HG02623 (cell line): Measurements from ENCODE around the gene AZU1.
"Not testable (repeated sequence)": the region's sequence is repeated elsewhere in the genome, so short reads cannot be mapped to it uniquely, and the experiment has no call there.

Experiments
- ATAC-seq: cut with Tn5 transposase; IDR thresholded peaks from one replicate; pipeline ENCODE4 v1.9.1; 2021; ENCODE audit warnings: moderate library complexity; ENCODE audit not compliant: unreplicated experiment

The AZU1 gene

GRCh38 chr19:852136-853013 lies 24.7 kb downstream of the AZU1 start, which contains the start of gene ELANE:
Gene ELANE, plus strand, starts transcription at chr19:852303. Its CDS starts 26 bp downstream, at chr19:852329.
- ATAC-seq, result no peak

- no peak for ATAC-seq
Measured at GRCh38 chr19:853014-853585, 25.5 kb downstream of the AZU1 start.

GRCh38 chr19:853614-854220 lies 26.1 kb downstream of the AZU1 start:
- not testable (repeated sequence) for ATAC-seq

GRCh38 chr19:854549-854948 lies 26.9 kb downstream of the AZU1 start:
- no peak for ATAC-seq

GRCh38 chr19:855142-855541 lies 27.5 kb downstream of the AZU1 start:
- ATAC-seq, result no peak

GRCh38 chr19:855566-856120 lies 28.0 kb downstream of the AZU1 start:
- no peak for ATAC-seq

GRCh38 chr19:858284-858683 lies 30.6 kb downstream of the AZU1 start:
- no peak for ATAC-seq

- no peak for ATAC-seq
Measured at GRCh38 chr19:858868-859843, 31.5 kb downstream of the AZU1 start, which contains the start of gene CFD. Gene CFD, plus strand, starts transcription at chr19:859664. Its CDS starts 26 bp downstream, at chr19:859690.

GRCh38 chr19:861141-861755 lies 33.6 kb downstream of the AZU1 start:
- ATAC-seq, result no peak

GRCh38 chr19:861756-862580 lies 34.3 kb downstream of the AZU1 start:
- no peak for ATAC-seq

GRCh38 chr19:862581-863314 lies 35.1 kb downstream of the AZU1 start:
- no peak for ATAC-seq

- no peak for ATAC-seq
Measured at GRCh38 chr19:863315-863620, 35.6 kb downstream of the AZU1 start.

GRCh38 chr19:866769-867300 lies 39.2 kb downstream of the AZU1 start:
- ATAC-seq, result no peak

GRCh38 chr19:867301-867793 lies 39.7 kb downstream of the AZU1 start:
- ATAC-seq, result no peak

GRCh38 chr19:867855-868457 lies 40.3 kb downstream of the AZU1 start:
- no peak for ATAC-seq

GRCh38 chr19:868458-869244 lies 41.0 kb downstream of the AZU1 start:
- no peak for ATAC-seq
